Stimulated activated CD8-positive, alpha-beta memory T cell treated with anti-CD3 and anti-CD28 coated beads, Interleukin-15, amount 100 ng/mL, for 1 hour (primary cell): ENCODE measurements around the gene NRXN3.

Experiments
- DNase-seq: peaks from one replicate; pipeline ENCODE4 v3.0.0-alpha.2; 2020; ENCODE audit warnings: low read depth

The NRXN3 gene

DNA sequence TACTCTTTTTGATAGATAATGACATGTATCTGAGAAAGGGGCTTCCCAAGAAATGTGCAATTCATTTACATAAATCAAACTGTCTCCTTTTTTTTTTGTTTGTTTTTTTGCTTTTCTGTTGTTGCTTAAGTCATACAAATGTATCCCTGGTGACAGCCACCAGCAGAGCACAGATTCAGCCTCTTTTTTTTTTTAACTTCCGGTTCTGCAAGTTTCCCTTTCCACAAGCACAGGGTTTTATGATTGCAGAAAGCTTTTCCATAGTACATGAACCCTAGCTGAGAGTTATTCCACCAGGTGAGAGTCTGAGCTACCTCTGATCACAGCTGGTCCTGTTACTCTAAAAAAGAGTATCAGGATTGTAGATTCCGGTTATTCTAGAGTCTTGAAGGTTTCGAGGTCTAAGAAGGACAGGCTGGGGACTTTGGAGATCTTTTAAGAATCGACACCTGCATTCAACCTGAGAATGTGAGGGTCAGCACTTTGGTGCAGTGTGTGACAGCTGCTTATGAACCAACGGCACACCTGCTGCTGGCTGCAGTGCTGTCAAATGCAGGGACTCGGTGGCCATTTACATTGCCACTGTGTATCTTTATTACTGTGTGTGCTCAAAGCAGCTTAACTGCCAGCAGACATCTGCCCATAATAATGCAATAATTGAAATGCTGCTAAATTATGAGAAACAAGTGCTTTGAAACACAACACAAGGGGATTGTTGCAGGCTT is 551.7 kb downstream of the NRXN3 start:
- no peak for DNase-seq

DNA sequence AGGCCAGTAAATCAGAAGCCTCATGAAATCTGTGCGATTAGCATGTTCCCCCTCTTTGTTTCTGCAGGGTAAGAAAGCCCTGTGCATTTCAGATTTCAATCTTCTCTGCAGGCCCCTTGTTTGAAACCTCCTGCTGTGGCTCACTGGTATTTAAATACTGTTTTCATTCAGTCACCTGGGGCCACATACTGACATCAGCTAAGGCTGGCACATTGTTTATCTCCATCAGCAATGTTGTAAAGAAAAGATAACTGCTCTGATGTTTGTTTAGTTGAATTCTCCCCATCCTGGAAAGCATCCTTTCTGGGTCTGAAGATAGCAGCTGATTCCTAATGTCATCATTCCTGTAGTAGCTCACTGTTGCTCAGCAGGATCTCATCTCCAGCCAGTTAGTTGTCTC is 554.9 kb downstream of the NRXN3 start:
- DNase-seq: no peak

DNA sequence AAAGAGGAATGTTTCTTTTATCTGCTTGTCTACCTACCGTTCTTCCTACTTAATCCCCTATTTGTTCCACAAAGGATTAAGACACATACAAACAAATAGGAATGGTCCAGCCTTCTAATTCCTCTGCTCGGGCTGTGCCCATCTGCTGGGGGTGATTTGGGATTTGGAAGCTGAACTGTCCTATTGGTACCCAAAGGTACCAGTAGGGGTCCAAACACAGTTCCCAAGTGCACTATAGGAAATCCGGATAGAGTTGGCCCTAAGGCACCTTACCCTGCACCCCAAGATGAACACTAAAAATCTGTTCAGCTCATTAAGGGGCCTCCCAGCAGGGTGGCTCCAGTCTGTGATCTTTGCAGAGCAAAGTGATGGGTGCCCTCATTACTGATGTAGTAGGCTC is 566.9 kb downstream of the NRXN3 start:
- no peak for DNase-seq

- DNase-seq: no peak
Observed at GRCh38 chr14:78737601-78738000, 567.4 kb downstream of the NRXN3 start.

DNA sequence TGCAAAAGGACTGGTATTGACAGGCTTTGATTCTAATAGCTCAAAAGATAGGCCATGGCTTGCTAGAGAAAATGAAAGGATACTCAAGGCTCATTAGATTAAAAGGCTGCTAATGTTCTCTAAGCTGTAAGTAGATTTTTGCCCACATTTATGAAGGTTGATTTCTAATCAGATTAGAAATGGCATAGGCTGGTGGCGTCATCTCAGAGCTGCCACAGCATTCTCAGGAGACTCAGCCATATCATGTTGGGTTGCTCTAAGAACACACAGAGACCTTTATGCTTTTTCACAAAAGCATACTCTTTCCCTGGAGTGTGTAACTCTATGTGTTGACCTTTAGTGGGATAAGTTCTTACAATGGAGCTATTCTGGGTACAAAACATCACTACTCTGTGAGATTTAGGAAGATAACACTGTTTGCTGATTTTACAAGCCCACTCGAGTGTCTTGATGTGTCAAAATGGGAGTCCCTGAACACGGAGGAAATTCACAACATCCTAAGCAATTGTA is 576.0 kb downstream of the NRXN3 start:
- no peak for DNase-seq

DNA sequence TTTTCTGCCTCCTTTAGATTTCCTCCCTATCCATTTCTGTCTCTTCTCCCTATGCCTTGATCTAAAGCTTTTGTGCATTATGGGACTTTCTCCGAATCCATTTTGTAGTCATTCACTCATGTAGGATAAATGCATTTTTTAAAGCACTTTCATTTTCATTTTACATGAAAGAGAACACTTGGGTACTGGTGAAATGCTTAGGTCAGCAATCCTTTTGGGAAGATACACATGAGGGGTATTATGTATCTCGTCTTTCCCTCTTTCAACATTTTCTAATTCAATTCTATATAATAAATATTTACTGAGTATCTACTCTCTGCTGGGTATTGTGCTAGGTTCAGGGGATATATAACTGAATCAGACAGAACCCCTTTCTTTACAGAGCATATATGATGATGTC is 577.6 kb downstream of the NRXN3 start:
- no peak for DNase-seq

- DNase-seq: no peak
Observed at GRCh38 chr14:78752518-78753188, 582.5 kb downstream of the NRXN3 start.

- DNase-seq: no peak
Observed at GRCh38 chr14:78754059-78754458, 583.9 kb downstream of the NRXN3 start.

DNA sequence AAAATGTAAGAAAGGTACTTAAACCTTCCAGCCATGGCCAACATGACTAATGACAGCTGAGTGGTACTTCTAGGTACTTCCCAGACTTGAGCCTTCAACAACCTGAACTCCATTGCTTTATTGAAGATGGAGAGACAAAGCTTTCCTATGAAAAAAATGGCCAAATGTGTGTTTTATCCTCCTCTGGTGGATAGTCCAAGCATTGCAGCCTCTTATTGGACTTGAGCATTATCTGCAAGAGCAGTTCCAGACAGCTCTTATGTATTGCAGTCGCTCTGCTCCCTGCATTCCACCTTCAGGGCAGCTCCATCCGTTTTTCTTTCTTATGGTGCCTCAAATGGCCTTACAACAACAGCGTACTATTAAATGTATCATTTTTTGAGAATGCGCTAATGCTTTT is 588.2 kb downstream of the NRXN3 start:
- DNase-seq: no peak

DNA sequence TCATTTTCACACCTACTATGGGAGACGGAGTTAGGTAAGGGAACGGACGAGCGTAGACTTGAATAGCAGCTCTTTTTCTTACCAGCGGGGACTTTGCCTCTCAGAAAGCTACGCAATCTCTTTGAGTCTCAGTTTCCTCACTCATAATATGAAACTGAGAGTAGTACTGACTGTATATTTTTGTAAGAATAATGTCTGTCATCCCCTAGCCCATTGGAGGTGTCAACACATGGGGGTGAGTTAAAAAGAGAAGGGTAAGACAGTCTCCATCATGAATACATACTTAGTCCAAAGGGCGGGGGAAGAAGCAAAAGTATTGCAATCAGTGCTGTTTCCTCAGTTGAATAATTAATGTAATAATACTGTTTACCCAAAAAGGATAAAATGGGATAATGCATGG is 592.2 kb downstream of the NRXN3 start:
- no peak for DNase-seq

DNA sequence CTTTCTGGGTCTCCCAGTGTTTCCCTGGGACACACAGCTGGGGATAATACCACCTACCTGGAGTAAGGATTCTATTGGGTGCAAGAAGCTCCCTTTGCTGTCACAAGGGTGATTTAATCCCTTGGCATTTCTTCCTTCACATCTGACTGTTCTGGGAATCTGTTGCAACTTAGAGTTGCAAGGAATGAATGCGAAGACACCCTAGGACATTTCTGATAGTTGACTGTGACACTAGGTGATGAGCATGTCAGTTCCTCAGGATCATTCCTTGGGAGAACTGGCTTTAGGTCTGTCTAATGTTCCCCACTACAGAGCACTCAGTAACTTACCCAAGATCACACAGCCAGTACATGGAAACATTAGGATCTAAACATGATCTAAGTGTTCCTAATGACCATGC is 593.6 kb downstream of the NRXN3 start:
- DNase-seq: no peak

DNA sequence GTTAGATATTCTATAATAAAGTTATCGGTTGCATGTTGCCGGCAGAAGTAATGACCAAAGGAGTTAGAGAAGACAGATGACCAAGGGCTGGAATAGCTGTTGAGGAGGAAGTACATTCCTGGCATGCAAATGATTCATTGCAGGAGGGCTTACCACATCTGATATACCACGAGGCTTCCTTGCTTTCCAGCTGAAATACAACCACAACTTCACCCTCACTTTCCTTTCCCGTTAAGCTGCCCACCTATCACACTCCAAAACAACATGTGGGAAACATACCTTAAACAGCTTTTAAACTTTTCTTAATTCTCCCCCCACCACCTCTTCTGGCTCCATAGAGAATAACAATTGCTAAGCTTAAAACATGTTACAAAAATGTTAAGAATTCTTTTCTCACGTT is 594.1 kb downstream of the NRXN3 start:
- DNase-seq: no peak

GRCh38 chr14:78764645-78765044 is 594.5 kb downstream of the NRXN3 start:
- no peak for DNase-seq

GRCh38 chr14:78767436-78767835 is 597.3 kb downstream of the NRXN3 start:
- no peak for DNase-seq

- DNase-seq: no peak
Observed at GRCh38 chr14:78782551-78782950, 612.4 kb downstream of the NRXN3 start.

DNA sequence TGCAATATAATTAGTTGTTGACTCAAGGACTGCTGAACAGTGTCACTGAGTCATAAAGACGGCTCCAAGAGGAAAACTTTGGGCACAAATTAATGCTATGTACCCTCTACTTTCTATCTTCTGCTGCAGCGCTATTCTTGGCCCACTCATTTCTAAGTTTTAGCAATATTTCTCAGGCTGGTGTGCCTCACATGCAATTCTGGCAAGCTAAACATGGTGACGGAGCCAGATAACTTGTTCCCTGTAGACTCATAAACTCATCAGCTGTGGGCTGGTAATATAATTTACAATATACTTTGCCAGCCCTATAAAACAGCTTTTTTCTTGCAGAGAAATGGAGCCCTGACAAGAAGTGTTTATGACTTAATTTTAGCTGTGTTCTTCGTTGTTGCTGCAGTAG is 615.1 kb downstream of the NRXN3 start:
- DNase-seq: no peak

DNA sequence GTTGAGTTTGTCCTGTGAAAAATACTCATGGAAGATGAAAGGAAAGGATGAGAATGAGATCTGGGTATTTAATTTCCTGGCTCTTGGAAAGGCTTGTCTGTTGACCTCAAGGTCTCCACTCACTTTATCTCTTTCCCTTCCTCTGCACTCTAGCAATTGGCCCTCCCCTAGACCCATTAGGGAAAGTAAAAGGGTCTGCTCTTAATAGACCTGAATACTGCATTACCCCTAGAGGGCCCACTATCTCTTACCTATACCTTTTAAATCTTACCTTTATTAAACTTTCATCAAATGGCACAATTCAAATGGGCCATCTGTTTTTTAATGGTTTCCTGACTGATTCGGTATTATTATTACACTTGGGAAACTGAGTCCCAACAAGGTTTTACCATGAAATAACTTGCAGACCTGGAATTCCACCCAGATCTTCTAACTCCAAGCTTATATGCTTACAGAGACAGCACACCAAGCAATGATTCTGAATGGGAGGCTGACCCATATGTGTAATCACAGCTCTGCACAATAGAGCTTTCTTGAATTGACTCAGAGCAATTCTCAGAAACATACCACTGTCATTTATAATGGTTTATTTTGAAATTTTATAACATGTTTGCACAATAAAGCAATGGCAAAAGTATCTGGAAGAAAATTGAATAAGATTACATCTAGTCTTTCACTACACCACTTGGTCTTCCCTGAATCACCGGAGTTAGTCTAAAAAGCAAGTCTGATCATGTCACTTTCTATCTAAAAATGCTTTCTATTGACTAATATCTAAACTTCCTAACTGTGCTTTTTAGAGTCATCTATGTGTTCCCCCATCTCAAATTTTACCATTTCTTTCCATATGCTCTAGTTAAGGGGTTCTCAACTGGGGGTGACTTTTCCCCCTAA is 618.5 kb downstream of the NRXN3 start:
- DNase-seq: no peak

GRCh38 chr14:78790271-78790670 is 620.1 kb downstream of the NRXN3 start:
- no peak for DNase-seq

DNA sequence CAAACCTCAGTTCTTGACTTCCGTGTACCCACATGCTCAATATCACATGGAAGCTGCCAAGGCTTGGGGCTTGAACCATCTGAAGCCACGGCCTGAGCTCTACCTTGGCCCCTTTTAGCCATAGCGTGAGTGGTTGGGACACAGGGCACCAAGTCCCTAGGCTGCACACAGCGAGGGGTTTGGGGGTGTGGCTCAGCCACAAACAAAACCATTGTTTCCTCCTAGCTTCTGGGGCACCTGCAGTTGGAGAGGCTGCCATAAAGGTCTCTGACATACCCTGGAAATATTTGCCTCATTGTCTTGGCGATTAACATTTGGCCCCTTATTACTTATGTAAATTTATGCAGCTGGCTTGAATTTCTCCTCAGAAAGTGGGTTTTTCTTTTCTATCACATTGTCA is 628.6 kb downstream of the NRXN3 start:
- DNase-seq: no peak

DNA sequence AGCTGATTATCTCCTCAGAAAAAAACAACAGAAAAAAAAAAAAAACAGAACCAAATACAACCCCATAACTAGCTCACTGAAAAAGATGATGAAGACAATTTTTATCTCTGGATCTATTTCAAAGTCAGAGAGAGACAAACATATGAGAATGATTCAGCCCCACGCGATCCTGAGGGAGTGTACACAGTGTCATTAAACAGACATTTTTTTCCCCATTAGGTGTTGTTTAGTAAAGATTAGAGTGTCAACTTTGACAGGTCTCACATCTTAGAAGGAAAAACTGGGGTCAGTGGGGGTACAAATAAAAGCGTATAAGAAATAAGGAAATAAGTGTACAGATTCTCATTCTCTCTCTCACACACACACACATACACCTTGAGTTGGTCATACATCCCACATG is 635.4 kb downstream of the NRXN3 start:
- DNase-seq: no peak

DNA sequence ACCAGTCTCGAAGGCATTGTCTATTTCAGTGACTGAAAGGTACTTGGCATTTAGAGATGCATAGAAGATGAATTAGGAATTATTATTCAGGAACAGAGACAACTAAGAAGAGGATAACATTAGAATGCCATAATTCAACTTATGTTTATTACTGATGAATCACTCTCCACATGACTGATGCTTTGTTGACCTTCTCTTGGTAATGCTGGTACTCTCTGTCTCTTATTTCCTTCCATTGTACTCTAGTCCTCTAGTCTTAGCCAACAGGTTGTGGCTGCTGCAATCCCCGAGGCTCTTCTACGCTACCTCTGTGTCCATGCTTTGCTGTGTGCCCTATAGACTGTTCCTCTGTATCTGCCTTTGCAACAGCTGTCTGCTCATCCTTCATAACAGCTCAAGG is 652.9 kb downstream of the NRXN3 start:
- DNase-seq: no peak

- DNase-seq: no peak
Observed at GRCh38 chr14:78823516-78823915, 653.3 kb downstream of the NRXN3 start.

GRCh38 chr14:78829274-78829673 is 659.1 kb downstream of the NRXN3 start:
- DNase-seq: no peak
